Natural killer cell (primary cell): Measurements from ENCODE around the gene ALOX15B. TPM values are rescaled to one million over a fixed set of nuclear protein-coding genes. Genes with fewer than 3 reads are reported as not detected.

Experiments
- ATAC-seq, 3 donors: fragments of 150-1000 bp in 2 of 3; fragments of 200-7000 bp in 1 of 3; cut with Tn5 transposase; 1 replicate in 1 of 3; 2 replicates in 2 of 3; pipeline ENCODE4 v1.10.0; 2021; ENCODE audit warnings: mild to moderate bottlenecking in 2 of 3, moderate library complexity in 2 of 3
- DNase-seq, 2 donors: peaks; one replicate each; pipeline versions ENCODE4 v3.0.0 to v3.0.0-alpha.2; 2013 to 2021; ENCODE audit warnings: mixed read lengths in 1 of 2
- H3K27ac ChIP-seq: one replicate; pipeline ENCODE4 v1.5.1; 2013; ENCODE audit warnings: mild to moderate bottlenecking, low read length
- H3K27me3 ChIP-seq: one replicate; pipeline ENCODE4 v1.6.1; 2013; ENCODE audit warnings: low read length; ENCODE audit not compliant: control insufficient read depth, insufficient read depth
- H3K36me3 ChIP-seq: one replicate; pipeline ENCODE4 v1.6.1; 2013; ENCODE audit warnings: low read length; ENCODE audit not compliant: control insufficient read depth, insufficient read depth
- H3K4me1 ChIP-seq: one replicate; pipeline ENCODE4 v1.6.1; 2013; ENCODE audit warnings: low read length; ENCODE audit not compliant: control insufficient read depth, insufficient read depth
- H3K4me3 ChIP-seq: one replicate; pipeline ENCODE4 v1.5.1; 2013; ENCODE audit warnings: low read length
- H3K9me3 ChIP-seq: one replicate; pipeline ENCODE4 v1.6.1; 2013; ENCODE audit warnings: low read length; ENCODE audit not compliant: control insufficient read depth, insufficient read depth
- H3K27ac Mint-ChIP-seq, 2 donors: one replicate each; pipeline ENCODE4 v1.8.0; 2022; ENCODE audit warnings: mild to moderate bottlenecking in 2 of 2, mixed read lengths in 2 of 2, moderate library complexity in 1 of 2
- H3K27me3 Mint-ChIP-seq, 2 donors: one replicate each; pipeline ENCODE4 v1.8.0; 2022; ENCODE audit warnings: low read depth in 2 of 2, mixed read lengths in 2 of 2
- H3K36me3 Mint-ChIP-seq: one replicate; pipeline ENCODE4 v1.8.0; 2022; ENCODE audit warnings: mixed read lengths
- H3K4me1 Mint-ChIP-seq, 2 donors: one replicate each; pipeline ENCODE4 v1.8.0; 2022; ENCODE audit warnings: mixed read lengths in 2 of 2
- H3K4me3 Mint-ChIP-seq: one replicate; pipeline ENCODE4 v1.8.0; 2022; ENCODE audit warnings: mild to moderate bottlenecking, moderate library complexity, mixed read lengths
- H3K9me3 Mint-ChIP-seq, 2 donors: one replicate each; pipeline ENCODE4 v1.8.0; 2022; ENCODE audit warnings: mixed read lengths in 2 of 2
- WGBS: methylation state at CpG from one replicate; pipeline ENCODE4 v1.1.7; 2013; ENCODE audit warnings: missing lambda C conversion rate; ENCODE audit not compliant: insufficient coverage; 5-methylcytosine and 5-hydroxymethylcytosine counted together
- intact Hi-C: fragments of 100-400 bp; cut with micrococcal nuclease; formaldehyde crosslinking; loops from one replicate; pipeline ENCODE4 v1.14.2; 2022
- total RNA-seq, 4 donors: library from RNA; stranded (reverse); fragments of 120-200 nt in 1 of 4; gene quantifications; one replicate each; pipeline versions ENCODE4 v1.2.3 to v1.2.4, GENCODE V29; 2013 to 2022
- TF ChIP-seq, protein P1 (sequence below): fragments of 200-600 bp; IDR thresholded peaks from one replicate; pipeline ENCODE4 v1.8.0; 2022; ENCODE audit warnings: antibody characterized with exemption

Gene ALOX15B
- total RNA-seq, 3 donors from 2014 or later (not counting 1 experiment from before 2014, with no cell fraction given), result not detected

- Histone ChIP-seq H3K27ac (no peak overlapping the region), H3K4me1 (peaks cover 16% of the 10 kb centered on the region), H3K9me3 (no peaks in the 10 kb centered on the region), H3K27me3 (no peaks in the 10 kb centered on the region), H3K4me3 (no peak overlapping the region), H3K36me3 (no peaks in the 10 kb centered on the region)
- H3K27me3 Mint-ChIP-seq, result peaks cover 11 to 24% of the 10 kb centered on the region in 2 donors
- TF ChIP-seq, protein P1, sequence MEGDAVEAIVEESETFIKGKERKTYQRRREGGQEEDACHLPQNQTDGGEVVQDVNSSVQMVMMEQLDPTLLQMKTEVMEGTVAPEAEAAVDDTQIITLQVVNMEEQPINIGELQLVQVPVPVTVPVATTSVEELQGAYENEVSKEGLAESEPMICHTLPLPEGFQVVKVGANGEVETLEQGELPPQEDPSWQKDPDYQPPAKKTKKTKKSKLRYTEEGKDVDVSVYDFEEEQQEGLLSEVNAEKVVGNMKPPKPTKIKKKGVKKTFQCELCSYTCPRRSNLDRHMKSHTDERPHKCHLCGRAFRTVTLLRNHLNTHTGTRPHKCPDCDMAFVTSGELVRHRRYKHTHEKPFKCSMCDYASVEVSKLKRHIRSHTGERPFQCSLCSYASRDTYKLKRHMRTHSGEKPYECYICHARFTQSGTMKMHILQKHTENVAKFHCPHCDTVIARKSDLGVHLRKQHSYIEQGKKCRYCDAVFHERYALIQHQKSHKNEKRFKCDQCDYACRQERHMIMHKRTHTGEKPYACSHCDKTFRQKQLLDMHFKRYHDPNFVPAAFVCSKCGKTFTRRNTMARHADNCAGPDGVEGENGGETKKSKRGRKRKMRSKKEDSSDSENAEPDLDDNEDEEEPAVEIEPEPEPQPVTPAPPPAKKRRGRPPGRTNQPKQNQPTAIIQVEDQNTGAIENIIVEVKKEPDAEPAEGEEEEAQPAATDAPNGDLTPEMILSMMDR, result no peak
- DNase-seq (peak in 1 of 2 donors; percentile 30), ATAC-seq (no peak)
- no peaks in the 10 kb centered on the region for H3K36me3 Mint-ChIP-seq
- no peaks in the 10 kb centered on the region for H3K9me3 Mint-ChIP-seq
- no peak overlapping the region for H3K27ac Mint-ChIP-seq
- 86% methylated on average over 3 of the region's 3 CpGs for WGBS
- H3K4me1 Mint-ChIP-seq, result peaks cover 22 to 29% of the 10 kb centered on the region in 2 donors
- intact Hi-C loops, result no loop called here
- no peak overlapping the region for H3K4me3 Mint-ChIP-seq
These were observed 45.9 kb upstream of the ALOX15B start for GRCh38 chr17:7992924-7993323.

DNA sequence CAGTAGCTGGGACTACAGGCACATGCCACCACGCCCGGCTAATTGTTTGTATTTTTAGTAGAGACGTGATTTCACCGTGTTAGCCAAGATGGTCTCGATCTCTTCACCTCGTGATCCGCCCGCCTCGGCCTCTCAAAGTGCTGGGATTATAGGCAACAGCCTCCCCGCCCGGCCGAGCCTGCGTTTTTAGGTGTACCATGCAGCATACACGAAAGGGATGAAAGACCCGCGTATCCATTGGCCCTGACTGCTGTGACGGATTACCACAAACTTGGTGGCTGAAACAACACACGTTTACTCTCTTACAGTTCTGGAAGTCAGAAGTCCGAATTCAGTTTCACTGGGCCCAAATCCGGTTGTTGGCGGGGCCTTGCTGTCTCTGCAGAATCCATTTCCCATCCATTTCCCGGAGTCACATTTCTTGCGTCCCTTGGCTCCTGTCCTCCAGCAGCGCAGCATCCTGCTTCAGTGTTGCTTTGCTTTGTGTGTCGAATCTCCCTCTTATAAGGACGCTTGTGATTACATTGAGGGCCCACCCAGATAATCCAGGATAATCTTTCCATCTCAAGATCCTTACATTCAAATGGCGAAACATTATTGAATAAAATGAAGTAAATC is 44.8 kb upstream of the ALOX15B start:
- peaks cover 18 to 24% of the 10 kb centered on the region in 2 donors for H3K27me3 Mint-ChIP-seq
- Histone ChIP-seq H3K36me3 (no peaks in the 10 kb centered on the region), H3K4me3 (no peak overlapping the region), H3K4me1 (peaks cover 16% of the 10 kb centered on the region), H3K27ac (no peak overlapping the region), H3K27me3 (peaks cover 4% of the 10 kb centered on the region), H3K9me3 (no peaks in the 10 kb centered on the region)
- no peaks in the 10 kb centered on the region for H3K36me3 Mint-ChIP-seq
- ATAC-seq (no peak), DNase-seq (no peak)
- no peak overlapping the region for H3K4me3 Mint-ChIP-seq
- H3K27ac Mint-ChIP-seq, result no peak overlapping the region
- 94% methylated on average over 26 of the region's 27 CpGs for WGBS
- H3K4me1 Mint-ChIP-seq, result peaks cover 18 to 25% of the 10 kb centered on the region in 2 donors
- intact Hi-C loops, result no loop called here
- TF ChIP-seq, protein P1, result no peak
- no peaks in the 10 kb centered on the region for H3K9me3 Mint-ChIP-seq

DNA sequence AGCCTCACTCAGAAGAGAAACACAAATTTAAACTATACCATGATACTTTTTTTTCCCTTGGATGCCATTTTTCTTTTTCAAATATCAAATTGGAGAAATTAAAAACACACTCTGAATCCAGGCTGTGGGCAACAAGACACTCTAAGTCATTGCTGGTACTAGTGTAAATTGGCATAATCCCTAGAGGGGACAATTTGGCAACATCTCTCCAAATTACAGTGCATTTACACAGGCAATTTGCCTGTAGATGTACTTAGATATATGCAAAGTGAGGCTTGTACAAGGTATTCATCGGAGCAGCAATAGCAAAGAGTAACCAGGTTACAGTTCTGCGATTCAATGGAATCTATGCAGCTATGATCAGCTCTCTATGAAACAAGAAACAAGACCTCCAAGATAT is 43.1 kb upstream of the ALOX15B start:
- H3K4me3 ChIP-seq, result no peak overlapping the region
- no peak overlapping the region for H3K27ac ChIP-seq
- Mint-ChIP-seq H3K27me3 (peaks cover 22 to 29% of the 10 kb centered on the region in 2 donors), H3K9me3 (no peaks in the 10 kb centered on the region), H3K4me1 (peaks cover 4 to 9% of the 10 kb centered on the region in 2 donors), H3K36me3 (no peaks in the 10 kb centered on the region), H3K27ac (no peak overlapping the region), H3K4me3 (no peak overlapping the region)
- no peaks in the 10 kb centered on the region for H3K36me3 ChIP-seq
- H3K4me1 ChIP-seq, result peaks cover 2% of the 10 kb centered on the region
- TF ChIP-seq, protein P1, result no peak
- ATAC-seq, result no peak
- intact Hi-C loops, result no loop called here
- peaks cover 7% of the 10 kb centered on the region for H3K27me3 ChIP-seq
- WGBS, result 91% methylated on average over 2 of the region's 2 CpGs
- no peak for DNase-seq
- H3K9me3 ChIP-seq, result no peaks in the 10 kb centered on the region

DNA sequence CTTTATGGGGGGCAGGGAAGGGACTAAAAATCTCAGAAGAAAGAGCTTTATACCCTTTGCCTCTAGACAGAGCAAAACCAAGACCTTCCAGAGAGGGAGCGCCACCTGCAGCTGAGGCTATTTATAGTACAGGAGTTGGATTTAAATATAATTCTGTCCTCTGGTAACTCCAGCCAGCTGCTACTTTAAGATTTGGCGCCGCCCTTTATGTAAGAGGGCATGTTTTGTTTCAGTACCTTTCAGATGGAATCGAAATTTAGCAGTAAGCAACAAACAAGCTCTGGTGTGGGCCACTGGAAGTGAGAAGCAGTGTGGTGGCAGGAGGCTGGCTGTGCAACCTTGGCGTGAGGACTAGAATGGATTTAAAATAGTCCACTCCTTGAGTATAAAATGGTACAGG is 41.7 kb upstream of the ALOX15B start:
- H3K27ac ChIP-seq, result no peak overlapping the region

More for the DNA sequence above, 41.7 kb upstream of the ALOX15B start:
- no peaks in the 10 kb centered on the region for H3K9me3 ChIP-seq
- intact Hi-C loops, result no loop called here
- H3K4me3 Mint-ChIP-seq, result no peak overlapping the region
- H3K4me1 ChIP-seq, result peaks cover 4% of the 10 kb centered on the region
- no peaks in the 10 kb centered on the region for H3K36me3 ChIP-seq
- DNase-seq, result peak in 1 of 2 donors; percentile 54
- no peaks in the 10 kb centered on the region for H3K9me3 Mint-ChIP-seq
- peaks cover 34 to 44% of the 10 kb centered on the region in 2 donors for H3K27me3 Mint-ChIP-seq
- no peaks in the 10 kb centered on the region for H3K36me3 Mint-ChIP-seq
- ATAC-seq, result peak in 1 of 3 donors; percentile 46
- TF ChIP-seq, protein P1, result no peak
- H3K4me1 Mint-ChIP-seq, result peaks cover 6 to 10% of the 10 kb centered on the region in 2 donors
- H3K27me3 ChIP-seq, result peaks cover 14% of the 10 kb centered on the region
- no peak overlapping the region for H3K27ac Mint-ChIP-seq
- WGBS, result 15% methylated on average over 5 of the region's 5 CpGs
- H3K4me3 ChIP-seq, result no peak overlapping the region
